Activated naive CD8-positive, alpha-beta T cell (primary cell): ENCODE measurements around the gene MYL6.
A peak's percentile ranks its signal among the peaks of the same experiment; 100 is the strongest.
"Not testable (repeated sequence)": the region's sequence is repeated elsewhere in the genome, so short reads cannot be mapped to it uniquely, and the experiment has no call there.

Experiments
- H3K27ac Mint-ChIP-seq: one replicate; pipeline ENCODE4 v1.8.0; 2021; ENCODE audit warnings: mixed read lengths
- H3K27me3 Mint-ChIP-seq: one replicate; pipeline ENCODE4 v1.8.0; 2021; ENCODE audit warnings: mixed read lengths
- H3K36me3 Mint-ChIP-seq: one replicate; pipeline ENCODE4 v1.8.0; 2021; ENCODE audit warnings: mixed read lengths
- H3K4me1 Mint-ChIP-seq: one replicate; pipeline ENCODE4 v1.8.0; 2021; ENCODE audit warnings: low read depth, mixed read lengths
- H3K4me3 Mint-ChIP-seq: one replicate; pipeline ENCODE4 v1.8.0; 2021; ENCODE audit warnings: mild to moderate bottlenecking, mixed read lengths
- H3K9me3 Mint-ChIP-seq: one replicate; pipeline ENCODE4 v1.8.0; 2021; ENCODE audit warnings: low read depth, mixed read lengths

The MYL6 gene

DNA sequence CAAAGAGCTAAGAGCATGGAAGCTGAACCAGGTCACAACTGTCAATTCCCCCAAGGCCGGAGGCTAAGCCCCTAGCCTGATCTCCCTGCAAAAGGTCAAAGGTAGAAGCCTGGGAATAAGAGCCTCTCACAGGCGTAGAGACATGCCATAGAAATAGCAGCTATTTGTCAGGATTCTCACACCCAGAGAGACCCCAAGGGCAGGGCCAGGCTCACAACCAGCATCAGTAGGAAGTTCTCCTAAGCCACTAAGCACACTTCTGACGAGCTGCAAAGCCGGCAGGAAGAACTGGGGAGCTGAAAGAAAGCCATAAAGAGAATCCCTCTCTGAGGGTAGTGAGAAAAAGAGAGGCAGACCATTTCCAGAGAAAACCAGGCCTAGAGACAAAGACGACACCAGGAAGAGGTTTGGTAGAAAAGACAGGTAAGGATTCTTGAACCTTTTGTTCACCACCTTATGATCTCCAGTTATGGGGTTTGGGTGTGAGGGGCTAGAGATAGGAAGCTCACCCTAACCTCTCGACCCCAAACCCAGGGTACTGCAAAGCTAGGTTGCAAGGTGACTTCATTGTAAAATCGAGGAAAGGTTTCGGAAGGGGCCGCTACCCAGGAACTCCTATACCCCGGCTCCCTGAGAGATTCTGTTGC is 30.1 kb downstream of the MYL6 start:
- Mint-ChIP-seq H3K27me3 (no peaks in the 10 kb centered on the region), H3K4me1 (peaks cover 42% of the 10 kb centered on the region), H3K9me3 (no peaks in the 10 kb centered on the region), H3K4me3 (peak overlapping the region; percentile 91), H3K36me3 (peaks cover 6% of the 10 kb centered on the region), H3K27ac (peak overlapping the region; percentile 92)

DNA sequence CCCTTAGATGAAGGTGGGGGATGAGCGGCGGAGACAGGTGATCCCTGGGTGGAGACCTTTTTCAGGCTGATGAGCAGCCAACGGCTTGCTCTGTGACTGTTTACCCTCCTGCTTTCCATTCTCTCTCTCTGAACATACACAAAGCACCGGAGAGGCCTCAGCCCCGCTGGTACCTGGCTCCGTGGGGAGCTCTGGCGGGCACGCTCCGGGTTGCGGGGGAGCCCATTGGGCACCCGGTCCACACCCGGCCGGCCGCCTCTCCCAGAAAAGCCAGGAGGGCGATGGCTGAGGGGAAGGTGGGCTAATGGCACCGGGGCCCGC is 30.6 kb downstream of the MYL6 start:
- Mint-ChIP-seq H3K27ac (peak overlapping the region; percentile 92), H3K4me3 (peak overlapping the region; percentile 91), H3K27me3 (no peaks in the 10 kb centered on the region), H3K9me3 (no peaks in the 10 kb centered on the region), H3K36me3 (peaks cover 6% of the 10 kb centered on the region), H3K4me1 (peaks cover 45% of the 10 kb centered on the region)

DNA sequence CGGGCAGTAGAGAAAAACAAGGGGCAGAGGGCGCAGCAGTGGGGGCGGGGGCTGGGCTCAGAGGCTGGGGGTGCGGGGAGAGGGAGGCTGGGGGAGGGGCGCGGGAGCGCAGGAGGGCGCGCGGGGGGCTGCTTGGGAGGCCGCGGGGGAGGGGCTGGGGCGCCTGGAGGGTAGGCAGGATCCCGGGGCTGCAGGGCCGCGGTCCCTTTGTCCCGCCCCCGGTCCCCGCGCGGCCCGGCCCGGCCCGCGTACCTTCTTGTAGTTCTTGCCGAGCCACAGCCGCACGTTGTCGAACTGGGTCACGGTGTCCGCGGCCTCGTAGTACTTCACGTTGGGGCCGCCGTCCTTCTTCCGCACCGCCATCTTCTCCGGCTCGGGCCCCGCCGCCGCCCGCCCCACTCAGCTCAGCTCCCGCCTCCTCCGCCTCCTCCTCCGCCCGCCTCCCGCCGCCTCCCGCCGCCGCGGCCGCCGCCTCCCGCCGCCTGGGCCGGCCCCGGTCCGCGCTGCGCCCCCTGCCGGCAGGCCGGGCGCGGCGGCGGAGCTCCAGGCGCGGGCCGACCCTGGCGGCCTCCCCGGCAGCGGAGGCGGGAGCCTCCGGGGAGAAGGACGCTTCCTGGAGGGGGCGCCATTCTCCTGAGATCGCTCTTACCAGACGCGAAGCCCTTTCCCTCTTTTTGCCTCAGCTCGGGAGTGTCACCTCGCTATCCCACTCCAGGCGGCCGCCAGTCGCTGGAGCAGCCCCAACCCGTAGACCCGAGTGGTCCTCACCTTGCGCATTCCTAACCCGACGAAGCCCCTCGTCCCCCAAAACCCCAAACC is 31.1 kb downstream of the MYL6 start, which contains the start of gene SMARCC2:
SMARCC2 (minus strand) TSS at position 385 of the 819 bp plus-strand sequence; CDS start at position 363, 22 bp downstream.
- Mint-ChIP-seq H3K9me3 (no peaks in the 10 kb centered on the region), H3K27ac (peak within 1 kb of the TSS; percentile 98), H3K36me3 (peaks cover 7% of the 10 kb centered on the region), H3K27me3 (no peaks in the 10 kb centered on the region), H3K4me3 (peak within 1 kb of the TSS; percentile 96), H3K4me1 (peaks cover 45% of the 10 kb centered on the region)

DNA sequence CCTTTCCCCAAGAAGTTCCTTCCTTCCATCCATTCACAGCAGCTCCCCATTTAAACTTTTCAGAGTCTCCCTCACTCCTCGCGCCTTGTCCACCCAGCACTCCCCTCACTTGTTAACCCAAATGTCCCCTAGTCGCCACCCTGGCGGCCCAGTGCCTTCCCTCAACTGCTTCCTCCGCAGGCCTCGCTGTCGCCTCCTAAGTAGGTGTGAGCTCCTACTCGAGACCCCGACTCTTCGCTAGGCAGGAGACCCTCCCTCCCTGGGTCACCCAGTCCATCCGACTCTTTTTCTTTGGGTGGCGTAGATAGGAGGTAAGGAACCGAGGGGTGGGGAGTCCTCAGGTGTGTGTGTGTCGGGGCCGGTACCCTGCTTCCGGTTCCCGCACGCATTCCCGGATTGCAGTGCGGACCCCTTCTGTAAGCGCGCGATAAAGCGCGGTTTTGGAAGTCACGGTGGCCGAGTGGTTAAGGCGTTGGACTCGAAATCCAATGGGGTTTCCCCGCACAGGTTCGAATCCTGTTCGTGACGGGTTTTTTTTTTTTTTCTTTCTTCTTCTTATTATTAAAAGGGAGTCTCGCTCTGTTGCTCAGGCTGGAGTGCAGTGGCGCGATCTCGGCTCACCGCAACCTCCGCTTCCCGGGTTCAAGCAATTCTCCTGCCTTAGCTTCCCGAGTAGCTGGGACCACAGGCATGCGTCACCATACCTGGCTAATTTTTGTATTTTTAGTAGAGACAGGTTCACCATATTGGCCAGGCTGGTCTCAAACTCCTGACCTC is 31.9 kb downstream of the MYL6 start:
- Mint-ChIP-seq H3K9me3 (no peaks in the 10 kb centered on the region), H3K4me3 (peak overlapping the region; percentile 96), H3K27me3 (no peaks in the 10 kb centered on the region), H3K4me1 (peaks cover 45% of the 10 kb centered on the region), H3K27ac (peak overlapping the region; percentile 98), H3K36me3 (peaks cover 8% of the 10 kb centered on the region)

DNA sequence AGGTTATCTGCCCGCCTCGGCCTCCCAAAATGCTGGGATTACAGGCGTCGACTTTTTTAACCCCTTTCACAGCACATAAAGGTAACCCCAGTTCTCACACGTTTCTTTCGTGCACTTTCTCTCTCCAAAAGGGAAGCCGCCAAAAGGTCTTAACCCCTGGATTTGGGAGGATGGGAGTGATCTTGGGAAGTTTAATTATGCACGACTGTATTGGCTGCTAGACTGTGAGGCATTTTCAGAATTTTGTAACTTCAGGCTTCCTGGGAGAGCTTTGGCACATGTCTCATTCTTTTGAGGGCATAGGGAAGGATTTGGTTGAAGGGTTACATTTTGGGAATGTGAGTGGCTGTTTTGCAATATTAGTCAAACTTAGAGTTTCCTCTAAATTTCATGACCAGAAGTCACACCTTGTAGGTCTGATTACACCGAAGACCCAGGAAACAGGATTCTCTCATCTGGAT is 32.6 kb downstream of the MYL6 start:
- Mint-ChIP-seq H3K27ac (peak overlapping the region; percentile 98), H3K4me3 (peak overlapping the region; percentile 96), H3K9me3 (no peaks in the 10 kb centered on the region), H3K4me1 (peaks cover 44% of the 10 kb centered on the region), H3K36me3 (peaks cover 8% of the 10 kb centered on the region), H3K27me3 (no peaks in the 10 kb centered on the region)

DNA sequence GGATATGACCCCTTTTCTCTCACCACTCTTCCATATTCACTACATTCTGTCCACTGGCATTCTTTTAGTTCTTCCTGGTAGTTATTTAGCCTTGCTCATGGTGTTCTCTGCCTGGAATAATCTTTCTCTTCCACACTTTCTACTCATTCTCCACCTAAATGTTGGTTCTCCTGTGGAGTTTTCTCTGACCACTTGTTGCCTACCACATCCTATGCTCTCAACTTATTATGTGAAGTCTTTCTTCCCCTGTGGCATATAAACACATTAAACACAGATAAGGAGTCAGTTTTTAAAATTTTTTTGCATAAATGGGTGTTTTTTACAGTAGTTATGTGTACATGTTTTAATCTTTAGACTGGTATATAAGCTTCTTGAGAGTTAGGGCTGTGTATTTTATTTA is 34.4 kb downstream of the MYL6 start:
- Mint-ChIP-seq H3K36me3 (peaks cover 5% of the 10 kb centered on the region), H3K27me3 (no peaks in the 10 kb centered on the region), H3K4me3 (no peak overlapping the region), H3K27ac (no peak overlapping the region), H3K9me3 (no peaks in the 10 kb centered on the region), H3K4me1 (peaks cover 32% of the 10 kb centered on the region)

DNA sequence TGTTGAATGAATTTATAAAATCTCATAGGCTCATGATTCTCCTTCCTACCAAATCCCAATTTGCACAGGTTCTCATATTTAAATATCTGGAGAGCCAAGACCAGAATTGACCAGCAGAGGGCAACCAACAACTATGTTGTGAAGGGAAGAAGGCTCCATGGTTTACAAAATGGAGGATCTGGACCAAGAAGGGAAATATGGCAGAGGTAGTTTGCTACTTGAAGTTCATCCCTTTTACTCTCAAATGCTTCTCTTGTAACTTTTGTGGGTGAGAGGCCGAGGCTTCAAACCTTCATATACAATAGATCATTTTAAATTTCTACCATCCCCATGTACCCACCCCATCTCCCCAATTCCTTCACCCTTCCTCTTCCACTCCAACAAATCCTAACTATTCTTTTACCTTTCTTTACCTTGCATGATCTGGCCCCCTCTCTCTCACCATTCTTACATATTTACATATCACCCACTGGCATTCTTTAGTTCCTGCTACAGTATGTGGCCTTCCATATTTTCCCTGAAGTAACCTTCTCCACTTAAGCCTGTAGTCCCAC is 34.9 kb downstream of the MYL6 start:
- Mint-ChIP-seq H3K9me3 (no peaks in the 10 kb centered on the region), H3K27me3 (no peaks in the 10 kb centered on the region), H3K36me3 (peaks cover 5% of the 10 kb centered on the region), H3K27ac (peak overlapping the region; percentile 71), H3K4me3 (no peak overlapping the region), H3K4me1 (peaks cover 27% of the 10 kb centered on the region)

DNA sequence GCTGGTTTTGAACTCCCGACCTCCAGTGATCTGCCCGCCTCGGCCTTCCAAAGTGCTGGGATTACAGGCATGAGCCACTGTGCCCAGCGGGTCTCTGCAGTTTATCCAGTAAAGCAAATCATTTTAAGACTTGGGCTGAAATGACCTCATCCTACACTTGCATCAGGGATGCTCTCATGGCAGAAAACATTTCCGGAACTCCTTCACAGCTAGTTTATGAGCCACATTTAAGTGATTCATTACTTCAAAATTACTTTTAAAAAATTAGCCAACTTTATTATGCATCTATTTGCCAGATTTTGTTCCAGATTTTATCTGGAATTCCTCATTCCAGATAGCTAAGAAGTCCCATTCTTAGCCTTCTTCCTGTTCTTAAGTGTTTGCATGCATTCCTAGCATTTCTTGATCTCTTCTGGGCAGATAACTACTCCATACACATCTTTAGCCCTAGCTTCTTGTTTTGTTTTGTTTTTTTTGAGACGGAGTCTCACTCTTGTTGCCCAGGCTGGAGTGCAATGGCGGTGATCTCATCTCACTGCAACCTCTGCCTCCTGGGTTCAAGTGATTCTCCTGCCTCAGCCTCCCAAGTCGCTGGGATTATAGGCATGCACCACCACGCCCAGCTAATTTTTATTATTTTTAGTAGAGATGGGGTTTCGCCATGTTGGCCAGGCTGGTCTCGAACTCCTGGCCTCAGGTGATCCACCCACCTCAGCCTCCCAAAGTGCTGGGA is 38.8 kb downstream of the MYL6 start:
- not testable (repeated sequence) for H3K4me3 Mint-ChIP-seq, H3K9me3 Mint-ChIP-seq, H3K27me3 Mint-ChIP-seq, H3K27ac Mint-ChIP-seq, H3K36me3 Mint-ChIP-seq
- H3K4me1 Mint-ChIP-seq, result peaks cover 12% of the 10 kb centered on the region

DNA sequence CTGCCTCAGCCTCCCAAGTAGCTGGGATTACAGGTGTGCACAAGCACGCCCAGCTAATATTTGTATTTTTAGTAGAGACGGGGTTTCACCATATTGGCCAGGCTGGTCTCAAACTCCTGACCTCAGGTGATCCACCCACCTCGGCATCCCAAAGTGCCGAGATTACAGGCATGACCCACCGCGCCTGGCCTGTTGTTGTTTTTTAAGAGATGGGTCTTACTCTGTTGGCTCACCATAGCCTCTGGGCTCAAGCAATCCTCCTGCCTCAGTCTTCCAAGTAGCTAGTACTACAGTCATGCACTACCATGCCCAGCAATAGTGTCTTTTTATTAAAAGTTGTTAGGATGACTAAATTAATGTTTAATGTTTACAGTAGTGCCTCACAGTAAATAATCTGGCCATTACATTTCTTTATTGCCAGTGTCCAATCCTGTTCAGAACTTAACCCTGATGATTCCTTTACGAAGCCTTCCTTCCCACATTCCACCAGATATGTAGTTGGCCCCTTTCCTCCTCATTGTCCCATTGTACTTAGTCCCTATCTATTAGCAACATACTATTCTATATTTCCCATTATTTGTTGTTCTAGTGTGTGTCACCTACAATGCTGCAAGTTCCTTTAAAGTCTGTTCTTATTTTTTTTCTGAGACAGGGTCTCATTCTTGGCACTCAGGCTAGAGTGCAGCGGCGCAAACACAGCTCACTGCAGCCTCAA is 39.9 kb downstream of the MYL6 start:
- Mint-ChIP-seq H3K27me3 (no peaks in the 10 kb centered on the region), H3K4me1 (peaks cover 6% of the 10 kb centered on the region), H3K27ac (peak overlapping the region; percentile 0), H3K9me3 (no peaks in the 10 kb centered on the region), H3K4me3 (no peak overlapping the region), H3K36me3 (peaks cover 5% of the 10 kb centered on the region)

DNA sequence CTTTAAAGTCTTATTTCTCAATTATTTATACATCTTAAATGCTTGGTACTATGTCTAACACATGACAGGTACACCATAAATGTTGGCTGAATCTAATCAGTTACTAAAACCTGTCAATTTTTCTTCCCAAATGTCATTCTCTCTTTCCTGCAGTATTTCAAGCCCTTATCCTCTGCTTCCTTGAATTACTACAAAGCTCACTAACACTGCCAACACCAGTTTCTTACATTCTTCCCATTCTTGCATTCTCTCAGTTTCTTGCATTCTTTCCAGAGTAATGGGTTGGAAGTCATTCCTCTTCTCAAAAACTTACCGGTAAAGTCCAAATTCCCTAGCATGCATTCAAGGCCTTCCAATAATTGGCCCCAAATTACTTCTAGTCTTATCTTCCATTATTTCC is 40.7 kb downstream of the MYL6 start:
- Mint-ChIP-seq H3K27me3 (no peaks in the 10 kb centered on the region), H3K36me3 (peaks cover 5% of the 10 kb centered on the region), H3K4me3 (no peak overlapping the region), H3K9me3 (no peaks in the 10 kb centered on the region), H3K4me1 (peaks cover 2% of the 10 kb centered on the region), H3K27ac (peak overlapping the region; percentile 7)

DNA sequence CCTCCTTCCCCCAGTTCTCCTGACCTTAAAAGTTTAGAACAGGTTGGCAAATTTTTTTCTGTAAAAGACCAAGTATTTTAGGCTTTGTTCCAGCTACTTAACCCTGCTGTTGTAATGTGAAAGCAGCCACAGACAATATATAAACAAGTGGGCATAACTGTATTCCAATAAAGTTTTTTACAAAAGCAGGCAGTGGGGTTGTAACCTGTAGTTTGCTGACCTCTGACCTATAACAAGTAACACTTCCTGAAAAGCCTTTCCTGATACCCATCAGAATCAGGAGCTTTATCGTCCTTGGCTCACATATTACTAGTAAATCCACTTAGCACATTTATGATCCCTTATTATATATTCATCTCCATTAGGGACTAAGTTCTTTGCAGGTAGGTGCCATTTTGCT is 44.2 kb downstream of the MYL6 start:
- no peaks in the 10 kb centered on the region for H3K36me3 Mint-ChIP-seq
- no peaks in the 10 kb centered on the region for H3K27me3 Mint-ChIP-seq
- no peak overlapping the region for H3K27ac Mint-ChIP-seq
- H3K4me1 Mint-ChIP-seq, result no peaks in the 10 kb centered on the region
- no peak overlapping the region for H3K4me3 Mint-ChIP-seq
- no peaks in the 10 kb centered on the region for H3K9me3 Mint-ChIP-seq

DNA sequence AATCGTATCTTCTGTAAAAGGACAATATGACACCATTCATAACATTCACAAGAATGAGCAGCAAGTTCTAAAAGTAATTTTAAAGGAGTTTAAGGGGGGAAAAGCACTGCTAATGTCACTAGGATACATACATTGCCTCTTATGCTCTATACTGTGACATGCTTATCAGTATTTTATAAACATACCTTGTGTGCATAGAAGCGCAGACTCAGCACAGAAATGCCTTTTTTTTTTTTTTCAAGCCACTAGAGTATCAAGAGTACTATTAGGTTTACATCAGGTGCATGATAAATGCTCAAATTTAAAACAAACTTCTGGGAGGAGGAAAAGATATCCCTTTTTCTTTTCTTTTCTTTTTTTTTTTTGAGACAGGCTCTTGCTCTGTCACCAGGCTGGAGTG is 44.7 kb downstream of the MYL6 start:
- Mint-ChIP-seq H3K9me3 (no peaks in the 10 kb centered on the region), H3K27me3 (no peaks in the 10 kb centered on the region), H3K36me3 (no peaks in the 10 kb centered on the region), H3K27ac (no peak overlapping the region), H3K4me3 (no peak overlapping the region), H3K4me1 (no peaks in the 10 kb centered on the region)

DNA sequence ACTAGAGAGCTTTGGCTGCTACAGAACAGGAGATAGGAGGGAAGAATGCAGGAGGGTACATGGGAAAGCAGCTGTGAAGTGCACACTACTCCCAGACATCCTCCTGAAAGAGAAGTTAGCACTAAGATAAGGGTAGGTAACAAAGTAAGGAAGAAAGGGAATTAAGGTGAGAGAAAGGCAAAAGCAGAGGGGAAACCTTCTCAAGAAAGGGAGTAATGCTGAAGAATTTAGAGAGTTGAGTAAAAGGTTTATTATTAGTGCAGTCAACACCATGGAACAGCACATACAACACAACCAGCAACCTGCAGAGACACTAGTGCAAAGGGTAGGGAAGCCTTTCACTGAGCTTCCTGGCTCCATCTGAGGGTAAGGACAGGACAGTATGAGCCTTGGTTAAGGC is 46.1 kb downstream of the MYL6 start:
- no peaks in the 10 kb centered on the region for H3K9me3 Mint-ChIP-seq
- no peaks in the 10 kb centered on the region for H3K4me1 Mint-ChIP-seq
- H3K36me3 Mint-ChIP-seq, result no peaks in the 10 kb centered on the region
- no peak overlapping the region for H3K4me3 Mint-ChIP-seq
- peak overlapping the region; percentile 84 for H3K27ac Mint-ChIP-seq
- H3K27me3 Mint-ChIP-seq, result no peaks in the 10 kb centered on the region

DNA sequence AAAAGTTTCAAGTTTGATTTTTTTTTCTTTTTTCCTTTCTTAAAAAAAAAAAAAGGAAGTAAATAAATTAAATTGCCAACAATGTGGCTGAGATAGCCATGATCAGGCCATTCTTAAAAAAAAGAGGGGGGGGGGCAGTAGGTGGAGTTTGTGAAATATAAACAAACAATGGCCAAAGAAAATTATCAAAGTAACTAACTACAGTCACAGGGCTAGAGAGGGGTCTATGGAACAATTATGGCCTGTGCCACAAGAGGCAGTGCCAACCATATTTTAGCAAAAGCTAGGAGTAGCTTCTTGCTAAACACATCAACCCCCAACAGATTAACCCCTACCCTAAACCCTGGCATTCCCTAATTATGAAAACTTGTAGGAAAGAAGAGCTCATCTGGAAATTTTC is 47.3 kb downstream of the MYL6 start:
- H3K4me1 Mint-ChIP-seq, result no peaks in the 10 kb centered on the region
- H3K36me3 Mint-ChIP-seq, result no peaks in the 10 kb centered on the region

More for the DNA sequence above, 47.3 kb downstream of the MYL6 start:
- Mint-ChIP-seq H3K4me3 (no peak overlapping the region), H3K27me3 (no peaks in the 10 kb centered on the region), H3K9me3 (no peaks in the 10 kb centered on the region), H3K27ac (no peak overlapping the region)
